Measurements from ENCODE around the gene PERM1.
"Not testable (repeated sequence)": the region's sequence is repeated elsewhere in the genome, so short reads cannot be mapped to it uniquely, and the experiment has no call there.

Gene PERM1

GRCh38 chr1:997993-998744 lies 16.3 kb upstream of the PERM1 start:
- DNase-seq (ENCODE audit: low read depth, low spot score), result peak; percentile 62

GRCh38 chr1:997713-997992 lies 15.8 kb upstream of the PERM1 start:
- DNase-seq (ENCODE audit: low read depth, low spot score), result peak; percentile 24

GRCh38 chr1:996851-997712 lies 15.2 kb upstream of the PERM1 start:
- peak; percentile 28 for DNase-seq (ENCODE audit: low read depth, low spot score)

- peak; percentile 41 for DNase-seq (ENCODE audit: low read depth, low spot score)
Measured at GRCh38 chr1:995665-996633, 14.1 kb upstream of the PERM1 start.

- DNase-seq (ENCODE audit: low read depth, low spot score), result not testable (repeated sequence)
Measured at GRCh38 chr1:994546-994945, 12.7 kb upstream of the PERM1 start.

- DNase-seq (ENCODE audit: low read depth, low spot score), result no peak
Measured at GRCh38 chr1:993379-993995, 11.6 kb upstream of the PERM1 start.

- DNase-seq (ENCODE audit: low read depth, low spot score), result no peak
Measured at GRCh38 chr1:992362-992761, 10.5 kb upstream of the PERM1 start.

GRCh38 chr1:991895-992294 lies 10.0 kb upstream of the PERM1 start:
- DNase-seq (ENCODE audit: low read depth, low spot score), result no peak

GRCh38 chr1:991275-991674 lies 9.4 kb upstream of the PERM1 start:
- not testable (repeated sequence) for DNase-seq (ENCODE audit: low read depth, low spot score)

- not testable (repeated sequence) for DNase-seq (ENCODE audit: low read depth, low spot score)
Measured at GRCh38 chr1:988061-988460, 6.2 kb upstream of the PERM1 start.

- DNase-seq (ENCODE audit: low read depth, low spot score), result no peak
Measured at GRCh38 chr1:985126-985525, 3.2 kb upstream of the PERM1 start.

- DNase-seq (ENCODE audit: low read depth, low spot score), result no peak
Measured at GRCh38 chr1:984476-984814, 2.6 kb upstream of the PERM1 start.

- peak; percentile 58 for DNase-seq (ENCODE audit: low read depth, low spot score)
Measured at GRCh38 chr1:983798-984475, 2.0 kb upstream of the PERM1 start.

- no peak for DNase-seq (ENCODE audit: low read depth, low spot score)
Measured at GRCh38 chr1:982765-983436, 1.0 kb upstream of the PERM1 start.

- no peak for DNase-seq (ENCODE audit: low read depth, low spot score)
Measured at GRCh38 chr1:981491-981954, 370 bp downstream of the PERM1 start.

GRCh38 chr1:980602-981395 lies 1.1 kb downstream of the PERM1 start:
- no peak for DNase-seq (ENCODE audit: low read depth, low spot score)

GRCh38 chr1:980137-980571 lies 1.7 kb downstream of the PERM1 start:
- DNase-seq (ENCODE audit: low read depth, low spot score), result no peak

- no peak for DNase-seq (ENCODE audit: low read depth, low spot score)
Measured at GRCh38 chr1:979744-980072, 2.2 kb downstream of the PERM1 start.

Measured in astrocyte of the hippocampus (primary cell).